ENCODE results near the gene CNTNAP2. TPM values are rescaled to one million over a fixed set of nuclear protein-coding genes. Genes with fewer than 3 reads are reported as not detected.

Gene CNTNAP2
- polyA plus RNA-seq, 4 donors: 0.54 to 10.1 (median 2.6) TPM

DNA sequence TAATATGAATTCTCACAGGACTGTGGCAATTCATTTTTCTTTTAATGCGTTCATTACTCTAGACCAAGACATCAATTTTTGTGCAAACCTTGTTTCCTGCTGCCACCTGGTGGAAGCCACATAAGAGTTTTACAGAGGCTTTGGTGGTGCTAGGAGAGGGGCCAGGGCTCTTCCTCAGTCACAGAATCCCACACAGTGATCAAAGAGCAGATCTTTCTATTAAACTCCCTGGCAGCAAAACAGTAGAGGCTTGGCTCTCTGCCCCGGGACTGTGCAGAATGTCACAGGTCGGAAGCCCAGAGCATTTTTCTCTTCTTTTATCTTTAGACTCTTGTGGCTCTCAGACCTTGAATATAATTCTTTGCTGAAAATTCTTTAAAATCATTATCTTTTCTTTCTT is 1967.5 kb downstream of the CNTNAP2 start:
- no peaks in the 10 kb centered on the region for H3K9me3 ChIP-seq (ENCODE audit: control insufficient read depth in 2 of 2, insufficient read depth in 1 of 2, low read depth in 1 of 2, low read length in 1 of 2)
- DNase-seq (peak; percentile 19 to 60), FAIRE-seq (no peak)
- no peaks in the 10 kb centered on the region for H3K36me3 ChIP-seq (ENCODE audit: control insufficient read depth in 3 of 3, insufficient read depth in 2 of 3, low read depth in 1 of 3, low read length in 3 of 3)
- no peak overlapping the region for H3K27ac ChIP-seq (ENCODE audit: low read depth in 1 of 3, low read length in 2 of 3)
- H3K4me1 ChIP-seq (ENCODE audit: control insufficient read depth in 3 of 3, insufficient read depth in 2 of 3, low read depth in 1 of 3, low read length in 2 of 3): no peaks in the 10 kb centered on the region
- no peaks in the 10 kb centered on the region for H3K27me3 ChIP-seq (ENCODE audit: control insufficient read depth in 3 of 3, insufficient read depth in 3 of 3, low read length in 3 of 3)
- H3K4me3 ChIP-seq (ENCODE audit: low read depth in 1 of 3, low read length in 3 of 3): no peak overlapping the region
- WGBS, 3 donors: 8 to 16% (median 14%) methylated on average over 3 of the region's 3 CpGs

GRCh38 chr7:148091882-148092281 is 1975.3 kb downstream of the CNTNAP2 start:
- no peaks in the 10 kb centered on the region for H3K27me3 ChIP-seq (ENCODE audit: control insufficient read depth in 3 of 3, insufficient read depth in 3 of 3, low read length in 3 of 3)
- no peak overlapping the region for H3K27ac ChIP-seq (ENCODE audit: low read depth in 1 of 3, low read length in 2 of 3)
- H3K4me1 ChIP-seq (ENCODE audit: control insufficient read depth in 3 of 3, insufficient read depth in 2 of 3, low read depth in 1 of 3, low read length in 2 of 3): no peaks in the 10 kb centered on the region
- H3K9me3 ChIP-seq (ENCODE audit: control insufficient read depth in 2 of 2, insufficient read depth in 1 of 2, low read depth in 1 of 2, low read length in 1 of 2): no peaks in the 10 kb centered on the region
- no peak overlapping the region for H3K4me3 ChIP-seq (ENCODE audit: low read depth in 1 of 3, low read length in 3 of 3)
- WGBS, 3 donors: 62 to 73% (median 62%) methylated on average over 4 of the region's 4 CpGs
- no peak for FAIRE-seq
- no peaks in the 10 kb centered on the region for H3K36me3 ChIP-seq (ENCODE audit: control insufficient read depth in 3 of 3, insufficient read depth in 2 of 3, low read depth in 1 of 3, low read length in 3 of 3)
- DNase-seq: no peak

DNA sequence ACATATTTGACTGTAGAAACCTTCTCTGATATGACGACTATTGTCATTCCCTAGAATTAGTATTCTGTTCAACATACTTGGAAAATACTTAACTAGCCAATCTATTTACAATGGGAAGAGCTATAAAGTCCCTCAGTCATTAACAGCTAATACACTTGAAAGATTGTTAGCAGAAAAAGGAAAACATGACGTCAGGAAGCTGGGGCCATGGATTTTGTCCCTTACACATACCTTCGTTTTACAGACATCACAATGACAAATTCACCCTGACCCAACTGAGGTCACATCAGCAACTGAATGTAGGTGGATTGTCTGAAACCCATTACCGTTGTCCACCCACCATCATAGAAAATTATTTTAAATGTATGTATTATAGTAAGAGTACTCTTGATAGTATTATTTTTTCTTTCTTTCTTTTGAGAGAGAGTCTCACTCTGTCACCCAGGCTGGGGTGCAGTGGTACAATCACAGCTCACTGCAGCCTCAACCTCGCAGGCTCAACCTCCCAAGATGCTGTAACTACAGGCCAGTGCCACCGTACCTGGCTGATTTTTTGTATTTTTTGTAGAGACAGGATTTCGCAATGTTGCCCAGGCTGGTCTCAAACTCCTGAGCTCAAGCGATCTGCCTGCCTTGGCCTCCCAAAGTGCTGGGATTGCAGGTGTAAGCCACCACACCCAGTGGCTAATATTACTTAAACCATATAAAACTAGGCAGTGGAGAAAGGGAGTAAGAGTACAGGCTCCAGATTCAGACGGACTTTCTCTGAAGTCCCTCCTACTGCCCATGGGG is 1977.0 kb downstream of the CNTNAP2 start:
- FAIRE-seq (no peak), DNase-seq (peak in 1 of 2 donors; percentile 62)
- Histone ChIP-seq H3K9me3 (ENCODE audit: control insufficient read depth in 2 of 2, insufficient read depth in 1 of 2, low read depth in 1 of 2, low read length in 1 of 2) (no peaks in the 10 kb centered on the region), H3K4me1 (ENCODE audit: control insufficient read depth in 3 of 3, insufficient read depth in 2 of 3, low read depth in 1 of 3, low read length in 2 of 3) (no peaks in the 10 kb centered on the region), H3K4me3 (ENCODE audit: low read depth in 1 of 3, low read length in 3 of 3) (no peak overlapping the region), H3K27me3 (ENCODE audit: control insufficient read depth in 3 of 3, insufficient read depth in 3 of 3, low read length in 3 of 3) (no peaks in the 10 kb centered on the region), H3K27ac (ENCODE audit: low read depth in 1 of 3, low read length in 2 of 3) (no peak overlapping the region), H3K36me3 (ENCODE audit: control insufficient read depth in 3 of 3, insufficient read depth in 2 of 3, low read depth in 1 of 3, low read length in 3 of 3) (no peaks in the 10 kb centered on the region)
- 59 to 75% (median 62%) methylated on average over 9 of the region's 9 CpGs for WGBS, 3 donors

DNA sequence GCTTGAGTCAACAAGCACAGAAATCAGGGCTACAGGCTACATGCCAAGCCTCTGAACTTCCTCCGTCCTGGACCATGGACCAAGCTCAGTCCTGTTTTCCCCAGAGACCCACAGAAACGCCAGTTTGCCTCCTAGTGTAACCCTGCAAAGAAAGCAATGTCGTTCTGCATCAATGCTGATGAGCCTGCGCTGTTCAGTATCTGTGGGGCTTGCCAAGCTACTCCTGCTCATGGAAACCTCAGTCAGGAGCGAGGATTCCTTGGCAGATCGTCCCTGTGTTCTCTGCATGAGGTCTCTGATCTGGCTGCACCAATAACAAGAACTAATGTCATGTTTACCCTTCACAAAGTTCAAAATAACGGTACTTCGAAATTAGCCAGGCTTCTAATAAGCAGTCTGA is 1978.5 kb downstream of the CNTNAP2 start:
- Histone ChIP-seq H3K9me3 (ENCODE audit: control insufficient read depth in 2 of 2, insufficient read depth in 1 of 2, low read depth in 1 of 2, low read length in 1 of 2) (no peaks in the 10 kb centered on the region), H3K4me3 (ENCODE audit: low read depth in 1 of 3, low read length in 3 of 3) (no peak overlapping the region), H3K36me3 (ENCODE audit: control insufficient read depth in 3 of 3, insufficient read depth in 2 of 3, low read depth in 1 of 3, low read length in 3 of 3) (no peaks in the 10 kb centered on the region), H3K4me1 (ENCODE audit: control insufficient read depth in 3 of 3, insufficient read depth in 2 of 3, low read depth in 1 of 3, low read length in 2 of 3) (no peaks in the 10 kb centered on the region), H3K27me3 (ENCODE audit: control insufficient read depth in 3 of 3, insufficient read depth in 3 of 3, low read length in 3 of 3) (no peaks in the 10 kb centered on the region), H3K27ac (ENCODE audit: low read depth in 1 of 3, low read length in 2 of 3) (no peak overlapping the region)
- no peak for DNase-seq
- 49 to 54% (median 50%) methylated on average over 8 of the region's 8 CpGs for WGBS, 3 donors
- FAIRE-seq: no peak

GRCh38 chr7:148104136-148104716 is 1987.6 kb downstream of the CNTNAP2 start:
- Histone ChIP-seq H3K27me3 (ENCODE audit: control insufficient read depth in 3 of 3, insufficient read depth in 3 of 3, low read length in 3 of 3) (no peaks in the 10 kb centered on the region), H3K4me3 (ENCODE audit: low read depth in 1 of 3, low read length in 3 of 3) (no peak overlapping the region), H3K9me3 (ENCODE audit: control insufficient read depth in 2 of 2, insufficient read depth in 1 of 2, low read depth in 1 of 2, low read length in 1 of 2) (no peaks in the 10 kb centered on the region), H3K4me1 (ENCODE audit: control insufficient read depth in 3 of 3, insufficient read depth in 2 of 3, low read depth in 1 of 3, low read length in 2 of 3) (no peaks in the 10 kb centered on the region), H3K36me3 (ENCODE audit: control insufficient read depth in 3 of 3, insufficient read depth in 2 of 3, low read depth in 1 of 3, low read length in 3 of 3) (no peaks in the 10 kb centered on the region), H3K27ac (ENCODE audit: low read depth in 1 of 3, low read length in 2 of 3) (no peak overlapping the region)
- WGBS, 3 donors: 67 to 75% (median 68%) methylated on average over 4 of the region's 4 CpGs
- FAIRE-seq (no peak), DNase-seq (no peak)

DNA sequence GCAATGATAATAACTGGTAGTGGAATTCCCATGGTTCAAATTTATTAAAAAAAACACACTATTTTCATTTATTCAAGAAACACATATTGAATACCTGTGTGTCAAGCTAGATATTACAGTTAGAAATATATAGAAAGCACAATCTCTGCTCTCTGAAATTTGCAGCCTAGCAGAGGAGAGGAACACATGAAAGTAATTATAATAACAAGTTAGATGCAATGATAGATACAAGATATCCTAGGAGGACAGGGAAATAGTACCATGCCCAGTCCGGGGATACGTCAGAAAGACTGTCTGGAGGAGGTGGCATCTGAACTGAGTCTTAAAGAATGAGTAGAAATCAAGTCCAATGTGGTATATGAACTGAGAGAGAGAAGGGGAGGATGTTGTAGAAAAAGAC is 1988.3 kb downstream of the CNTNAP2 start:
- Histone ChIP-seq H3K4me1 (ENCODE audit: control insufficient read depth in 3 of 3, insufficient read depth in 2 of 3, low read depth in 1 of 3, low read length in 2 of 3) (no peaks in the 10 kb centered on the region), H3K4me3 (ENCODE audit: low read depth in 1 of 3, low read length in 3 of 3) (no peak overlapping the region), H3K36me3 (ENCODE audit: control insufficient read depth in 3 of 3, insufficient read depth in 2 of 3, low read depth in 1 of 3, low read length in 3 of 3) (no peaks in the 10 kb centered on the region), H3K27me3 (ENCODE audit: control insufficient read depth in 3 of 3, insufficient read depth in 3 of 3, low read length in 3 of 3) (no peaks in the 10 kb centered on the region), H3K9me3 (ENCODE audit: control insufficient read depth in 2 of 2, insufficient read depth in 1 of 2, low read depth in 1 of 2, low read length in 1 of 2) (no peaks in the 10 kb centered on the region), H3K27ac (ENCODE audit: low read depth in 1 of 3, low read length in 2 of 3) (no peak overlapping the region)
- 80 to 90% (median 84%) methylated on average over 2 of the region's 2 CpGs for WGBS, 3 donors
- DNase-seq (no peak), FAIRE-seq (no peak)

GRCh38 chr7:148105853-148106252 is 1989.3 kb downstream of the CNTNAP2 start:
- Histone ChIP-seq H3K4me1 (ENCODE audit: control insufficient read depth in 3 of 3, insufficient read depth in 2 of 3, low read depth in 1 of 3, low read length in 2 of 3) (peaks cover 0 to 5% (median 0%) of the 10 kb centered on the region in 3 donors), H3K27ac (ENCODE audit: low read depth in 1 of 3, low read length in 2 of 3) (no peak overlapping the region), H3K4me3 (ENCODE audit: low read depth in 1 of 3, low read length in 3 of 3) (no peak overlapping the region), H3K36me3 (ENCODE audit: control insufficient read depth in 3 of 3, insufficient read depth in 2 of 3, low read depth in 1 of 3, low read length in 3 of 3) (no peaks in the 10 kb centered on the region), H3K27me3 (ENCODE audit: control insufficient read depth in 3 of 3, insufficient read depth in 3 of 3, low read length in 3 of 3) (no peaks in the 10 kb centered on the region), H3K9me3 (ENCODE audit: control insufficient read depth in 2 of 2, insufficient read depth in 1 of 2, low read depth in 1 of 2, low read length in 1 of 2) (no peaks in the 10 kb centered on the region)
- no peak for DNase-seq
- no peak for FAIRE-seq
- WGBS, 3 donors: 78 to 88% (median 88%) methylated on average over 1 of the region's 1 CpG

- H3K27ac ChIP-seq (ENCODE audit: low read depth in 1 of 3, low read length in 2 of 3): no peak overlapping the region
- H3K36me3 ChIP-seq (ENCODE audit: control insufficient read depth in 3 of 3, insufficient read depth in 2 of 3, low read depth in 1 of 3, low read length in 3 of 3): no peaks in the 10 kb centered on the region
- peaks cover 0 to 2% (median 0%) of the 10 kb centered on the region in 3 donors for H3K27me3 ChIP-seq (ENCODE audit: control insufficient read depth in 3 of 3, insufficient read depth in 3 of 3, low read length in 3 of 3)
- FAIRE-seq: no peak
- DNase-seq: no peak
- no peak overlapping the region for H3K4me3 ChIP-seq (ENCODE audit: low read depth in 1 of 3, low read length in 3 of 3)
- 77 to 87% (median 85%) methylated on average over 6 of the region's 6 CpGs for WGBS, 3 donors
- no peaks in the 10 kb centered on the region for H3K9me3 ChIP-seq (ENCODE audit: control insufficient read depth in 2 of 2, insufficient read depth in 1 of 2, low read depth in 1 of 2, low read length in 1 of 2)
- peaks cover 0 to 5% (median 0%) of the 10 kb centered on the region in 3 donors for H3K4me1 ChIP-seq (ENCODE audit: control insufficient read depth in 3 of 3, insufficient read depth in 2 of 3, low read depth in 1 of 3, low read length in 2 of 3)
Measured at GRCh38 chr7:148107443-148108127, 1991.0 kb downstream of the CNTNAP2 start.

Data from small intestine (tissue), 7 donors.